GM19438 (cell line): ENCODE results near the gene VKORC1.
A peak's percentile ranks its signal among the peaks of the same experiment; 100 is the strongest.

Experiments used
- ATAC-seq: cut with Tn5 transposase; IDR thresholded peaks from one replicate; pipeline ENCODE4 v1.9.1; 2021; ENCODE audit warnings: low read depth; ENCODE audit not compliant: unreplicated experiment

VKORC1 gene

DNA sequence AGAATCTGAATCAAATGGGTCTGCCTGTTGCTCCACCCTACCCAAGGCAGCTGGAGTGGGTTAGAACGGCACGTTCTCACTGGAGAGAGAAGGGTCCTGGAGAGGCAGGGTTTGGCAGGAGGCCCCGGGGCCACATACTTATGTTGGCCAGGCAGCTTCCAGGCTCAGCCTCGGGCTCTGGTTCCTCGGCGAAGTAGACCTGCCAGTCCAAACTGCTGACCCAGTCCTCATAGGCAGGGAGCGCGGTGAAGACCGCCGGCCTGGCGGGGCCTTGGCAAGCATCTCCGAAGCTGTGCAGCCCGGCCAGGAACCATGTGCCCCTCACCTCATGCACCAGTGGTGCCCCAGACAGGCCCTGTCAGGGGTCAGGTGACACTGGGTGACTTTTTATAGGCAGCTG lies 10.6 kb downstream of the VKORC1 start:
- no peak for ATAC-seq

DNA sequence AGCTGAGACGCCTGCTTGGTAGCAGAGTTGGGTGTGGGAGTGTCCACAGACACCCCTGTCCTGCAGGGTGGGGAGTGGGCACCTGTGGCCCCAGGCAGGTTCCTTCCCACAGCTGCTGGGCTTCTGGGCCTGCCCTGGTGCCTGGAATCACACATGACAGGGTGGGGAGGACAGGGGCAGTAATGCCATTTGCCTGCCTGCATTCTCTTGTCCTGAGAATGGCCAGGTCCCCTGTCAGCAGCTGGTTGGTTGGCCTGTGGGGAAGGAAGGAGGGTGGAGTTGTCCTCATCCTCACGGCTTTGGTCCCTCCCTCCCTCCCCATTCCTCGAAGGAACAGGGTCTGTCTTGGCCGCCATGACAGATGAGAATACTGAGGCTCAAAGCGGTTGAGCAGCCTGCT lies 11.0 kb downstream of the VKORC1 start:
- ATAC-seq, result no peak

DNA sequence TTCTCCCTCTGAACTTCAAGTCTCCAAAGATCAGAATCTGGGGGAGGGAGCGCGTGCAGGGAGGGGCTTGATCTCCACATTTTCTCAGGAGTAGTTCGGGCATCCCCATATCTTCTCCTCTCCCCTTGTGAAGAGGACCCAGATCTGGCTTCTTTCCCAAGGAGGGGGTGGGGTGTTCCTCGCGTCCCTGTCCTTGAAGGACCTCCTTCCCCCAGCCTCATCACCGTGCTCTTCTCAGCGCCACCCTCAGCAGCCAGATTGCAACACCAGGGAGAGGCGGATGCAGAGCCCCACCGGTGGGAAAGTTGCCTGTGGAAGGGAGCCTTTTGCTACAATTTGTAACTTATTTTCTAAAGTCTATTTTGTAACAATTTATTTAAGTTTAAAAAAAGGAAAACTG lies 11.5 kb downstream of the VKORC1 start:
- ATAC-seq, result no peak

DNA sequence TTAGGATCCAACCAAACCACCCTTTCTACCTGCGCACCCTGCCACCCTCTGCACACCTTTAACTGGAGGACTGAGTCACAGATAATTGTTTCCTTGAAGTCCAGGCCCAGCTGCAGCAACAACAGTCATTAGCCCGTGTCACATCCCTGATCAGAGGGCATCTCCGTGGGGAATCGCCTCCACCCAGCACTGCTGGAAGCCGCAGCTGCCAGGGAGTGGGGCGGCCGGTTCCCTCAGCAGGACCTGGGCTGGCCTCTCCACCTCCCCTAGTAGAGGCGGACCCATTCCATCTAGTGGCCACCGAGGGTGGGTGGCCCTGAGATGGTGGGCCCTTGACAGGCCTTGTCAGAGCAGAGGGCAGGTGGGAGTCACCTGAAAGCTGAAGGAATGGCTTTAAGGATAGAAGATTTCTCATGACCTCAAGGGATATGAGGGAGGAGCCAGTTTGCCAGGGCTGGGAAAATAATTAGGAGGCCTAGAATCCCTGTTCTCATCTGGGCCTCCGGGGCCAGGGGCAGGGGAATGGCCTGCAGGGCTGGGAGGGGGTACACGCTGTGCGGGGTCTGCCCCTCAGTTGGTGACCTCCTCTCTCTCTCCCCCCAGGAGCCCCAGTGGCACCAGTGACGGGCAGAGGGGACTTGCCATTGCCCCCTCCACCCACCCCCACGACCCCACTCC lies 12.1 kb downstream of the VKORC1 start:
- no peak for ATAC-seq

DNA sequence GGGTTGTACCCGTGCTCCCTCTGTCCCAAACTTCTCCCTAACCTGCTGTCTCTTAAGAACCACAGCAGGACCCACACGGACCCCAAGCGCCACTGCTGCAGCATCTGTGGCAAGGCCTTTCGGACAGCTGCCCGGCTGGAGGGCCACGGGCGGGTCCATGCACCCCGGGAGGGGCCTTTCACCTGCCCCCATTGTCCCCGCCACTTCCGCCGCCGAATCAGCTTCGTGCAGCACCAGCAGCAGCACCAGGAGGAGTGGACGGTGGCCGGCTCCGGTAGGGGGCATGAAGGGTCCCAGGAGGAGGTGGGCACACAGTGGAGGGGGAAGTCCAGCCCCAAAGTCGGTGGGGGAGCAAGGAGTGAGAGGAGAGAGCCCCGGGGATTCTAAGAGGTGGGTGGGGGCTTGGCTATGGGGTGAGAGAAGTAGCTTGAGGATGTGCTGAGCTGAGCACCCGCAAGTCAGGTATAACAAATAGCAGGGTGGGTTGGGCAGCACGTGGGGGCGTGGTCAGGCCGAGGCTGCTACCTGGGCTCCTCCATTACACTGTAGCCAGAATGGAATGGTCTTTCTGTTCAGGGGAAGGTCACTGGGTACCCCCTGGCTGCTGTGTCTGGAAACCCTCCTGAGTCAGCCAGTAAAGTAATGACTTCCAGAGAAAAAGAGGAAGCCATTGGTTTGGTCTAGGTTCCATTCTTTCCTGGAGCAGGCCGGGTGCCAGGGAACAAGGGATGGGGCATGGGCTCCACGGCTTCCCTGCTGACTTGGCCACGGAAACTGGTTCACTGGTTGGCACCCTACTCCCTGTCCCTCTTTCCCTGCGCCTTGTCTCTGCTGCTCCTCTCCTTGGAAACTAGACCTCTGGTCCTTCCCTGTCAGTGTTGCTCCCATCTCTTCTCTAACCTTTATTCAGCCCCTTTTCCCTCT lies 12.9 kb downstream of the VKORC1 start:
- ATAC-seq, result no peak

DNA sequence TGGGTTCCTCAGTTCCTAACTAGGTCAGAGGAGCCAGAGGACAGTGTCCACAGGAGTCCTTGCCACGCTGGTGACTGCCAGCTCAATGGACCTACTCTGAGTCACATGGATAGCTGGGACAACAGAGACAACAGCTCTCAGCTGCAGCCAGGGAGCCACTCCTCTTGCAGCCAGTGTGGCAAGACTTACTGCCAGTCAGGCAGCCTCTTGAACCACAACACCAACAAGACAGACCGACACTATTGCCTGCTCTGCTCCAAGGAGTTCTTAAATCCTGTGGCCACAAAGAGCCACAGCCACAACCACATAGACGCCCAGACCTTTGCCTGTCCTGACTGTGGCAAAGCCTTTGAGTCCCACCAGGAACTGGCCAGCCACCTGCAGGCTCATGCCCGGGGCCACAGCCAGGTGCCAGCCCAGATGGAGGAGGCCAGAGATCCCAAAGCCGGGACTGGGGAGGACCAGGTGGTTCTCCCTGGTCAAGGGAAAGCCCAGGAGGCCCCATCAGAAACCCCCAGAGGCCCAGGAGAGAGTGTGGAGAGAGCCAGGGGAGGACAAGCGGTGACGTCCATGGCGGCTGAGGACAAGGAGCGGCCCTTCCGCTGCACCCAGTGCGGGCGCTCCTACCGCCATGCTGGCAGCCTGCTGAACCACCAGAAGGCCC lies 13.7 kb downstream of the VKORC1 start:
- ATAC-seq, result no peak

DNA sequence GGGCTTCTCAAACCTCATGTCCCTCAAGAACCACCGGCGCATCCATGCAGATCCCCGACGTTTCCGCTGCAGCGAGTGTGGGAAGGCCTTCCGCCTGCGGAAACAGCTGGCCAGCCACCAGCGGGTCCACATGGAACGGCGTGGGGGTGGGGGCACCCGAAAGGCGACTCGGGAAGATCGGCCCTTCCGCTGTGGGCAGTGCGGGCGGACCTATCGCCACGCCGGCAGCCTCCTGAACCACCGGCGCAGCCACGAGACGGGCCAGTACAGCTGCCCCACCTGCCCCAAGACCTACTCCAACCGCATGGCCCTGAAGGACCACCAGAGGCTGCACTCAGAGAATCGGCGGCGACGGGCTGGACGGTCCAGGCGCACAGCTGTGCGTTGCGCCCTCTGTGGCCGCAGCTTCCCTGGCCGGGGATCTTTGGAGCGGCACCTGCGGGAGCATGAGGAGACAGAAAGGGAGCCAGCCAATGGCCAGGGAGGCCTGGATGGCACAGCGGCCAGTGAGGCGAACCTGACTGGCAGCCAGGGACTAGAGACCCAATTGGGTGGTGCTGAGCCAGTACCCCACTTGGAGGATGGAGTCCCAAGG lies 14.5 kb downstream of the VKORC1 start:
- no peak for ATAC-seq

DNA sequence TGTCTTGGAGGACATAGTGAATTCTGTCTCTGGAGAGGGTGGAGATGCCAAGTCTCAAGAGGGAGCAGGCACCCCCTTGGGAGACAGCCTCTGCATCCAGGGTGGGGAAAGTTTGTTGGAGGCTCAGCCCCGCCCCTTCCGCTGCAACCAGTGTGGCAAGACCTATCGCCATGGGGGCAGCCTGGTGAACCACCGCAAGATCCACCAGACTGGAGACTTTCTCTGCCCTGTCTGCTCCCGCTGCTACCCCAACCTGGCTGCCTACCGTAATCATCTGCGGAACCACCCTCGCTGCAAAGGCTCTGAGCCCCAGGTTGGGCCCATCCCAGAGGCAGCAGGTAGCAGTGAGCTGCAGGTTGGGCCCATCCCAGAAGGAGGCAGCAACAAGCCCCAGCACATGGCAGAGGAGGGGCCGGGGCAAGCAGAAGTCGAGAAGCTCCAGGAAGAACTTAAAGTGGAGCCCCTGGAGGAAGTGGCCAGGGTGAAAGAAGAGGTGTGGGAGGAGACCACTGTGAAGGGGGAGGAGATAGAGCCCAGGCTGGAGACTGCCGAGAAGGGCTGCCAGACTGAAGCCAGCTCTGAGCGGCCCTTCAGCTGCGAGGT lies 15.2 kb downstream of the VKORC1 start:
- ATAC-seq, result no peak

DNA sequence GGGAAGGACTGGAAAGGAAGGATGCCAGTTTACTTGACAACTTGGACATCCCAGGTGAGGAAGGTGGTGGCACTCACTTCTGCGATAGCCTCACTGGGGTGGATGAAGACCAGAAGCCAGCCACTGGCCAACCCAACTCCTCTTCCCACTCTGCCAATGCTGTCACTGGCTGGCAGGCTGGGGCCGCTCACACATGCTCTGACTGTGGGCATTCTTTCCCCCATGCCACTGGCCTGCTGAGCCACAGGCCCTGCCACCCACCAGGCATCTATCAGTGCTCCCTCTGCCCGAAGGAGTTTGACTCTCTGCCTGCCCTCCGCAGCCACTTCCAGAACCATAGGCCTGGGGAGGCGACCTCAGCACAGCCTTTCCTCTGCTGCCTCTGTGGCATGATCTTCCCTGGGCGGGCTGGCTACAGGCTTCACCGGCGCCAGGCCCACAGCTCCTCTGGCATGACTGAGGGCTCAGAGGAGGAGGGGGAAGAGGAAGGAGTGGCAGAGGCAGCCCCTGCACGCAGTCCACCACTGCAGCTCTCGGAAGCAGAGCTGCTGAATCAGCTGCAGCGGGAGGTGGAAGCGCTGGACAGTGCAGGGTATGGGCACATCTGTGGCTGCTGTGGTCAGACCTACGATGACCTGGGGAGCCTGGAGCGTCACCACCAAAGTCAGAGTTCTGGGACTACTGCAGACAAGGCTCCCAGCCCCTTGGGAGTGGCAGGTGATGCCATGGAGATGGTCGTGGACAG lies 15.8 kb downstream of the VKORC1 start:
- ATAC-seq, result no peak

DNA sequence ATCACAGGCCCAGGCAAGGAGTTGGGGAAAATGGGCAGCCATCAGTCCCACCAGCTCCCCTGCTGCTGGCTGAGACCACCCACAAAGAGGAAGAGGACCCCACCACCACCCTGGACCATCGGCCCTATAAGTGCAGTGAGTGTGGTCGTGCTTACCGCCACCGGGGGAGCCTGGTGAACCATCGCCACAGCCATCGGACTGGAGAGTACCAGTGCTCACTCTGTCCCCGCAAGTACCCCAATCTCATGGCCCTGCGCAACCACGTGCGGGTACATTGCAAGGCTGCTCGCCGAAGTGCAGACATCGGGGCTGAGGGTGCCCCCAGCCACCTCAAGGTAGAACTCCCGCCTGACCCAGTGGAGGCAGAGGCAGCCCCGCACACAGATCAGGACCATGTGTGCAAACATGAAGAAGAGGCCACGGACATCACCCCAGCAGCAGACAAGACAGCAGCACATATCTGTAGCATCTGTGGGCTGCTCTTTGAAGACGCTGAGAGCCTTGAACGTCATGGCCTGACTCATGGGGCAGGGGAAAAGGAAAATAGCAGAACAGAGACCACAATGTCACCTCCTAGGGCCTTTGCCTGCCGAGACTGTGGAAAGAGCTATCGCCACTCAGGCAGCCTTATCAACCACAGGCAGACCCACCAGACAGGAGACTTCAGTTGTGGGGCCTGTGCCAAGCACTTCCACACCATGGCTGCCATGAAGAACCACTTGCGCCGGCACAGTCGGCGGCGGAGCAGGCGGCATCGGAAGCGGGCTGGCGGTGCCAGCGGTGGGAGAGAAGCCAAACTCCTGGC lies 16.8 kb downstream of the VKORC1 start:
- ATAC-seq, result no peak

DNA sequence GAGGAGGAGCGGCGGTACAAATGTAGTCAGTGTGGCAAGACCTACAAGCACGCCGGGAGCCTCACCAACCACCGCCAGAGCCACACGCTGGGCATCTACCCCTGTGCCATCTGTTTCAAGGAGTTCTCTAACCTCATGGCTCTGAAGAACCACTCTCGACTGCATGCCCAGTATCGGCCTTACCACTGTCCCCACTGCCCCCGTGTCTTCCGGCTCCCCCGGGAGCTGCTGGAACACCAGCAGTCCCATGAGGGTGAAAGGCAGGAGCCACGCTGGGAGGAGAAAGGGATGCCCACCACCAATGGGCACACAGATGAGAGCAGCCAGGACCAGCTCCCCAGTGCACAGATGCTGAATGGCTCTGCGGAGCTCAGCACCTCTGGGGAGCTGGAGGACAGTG lies 17.6 kb downstream of the VKORC1 start:
- no peak for ATAC-seq

DNA sequence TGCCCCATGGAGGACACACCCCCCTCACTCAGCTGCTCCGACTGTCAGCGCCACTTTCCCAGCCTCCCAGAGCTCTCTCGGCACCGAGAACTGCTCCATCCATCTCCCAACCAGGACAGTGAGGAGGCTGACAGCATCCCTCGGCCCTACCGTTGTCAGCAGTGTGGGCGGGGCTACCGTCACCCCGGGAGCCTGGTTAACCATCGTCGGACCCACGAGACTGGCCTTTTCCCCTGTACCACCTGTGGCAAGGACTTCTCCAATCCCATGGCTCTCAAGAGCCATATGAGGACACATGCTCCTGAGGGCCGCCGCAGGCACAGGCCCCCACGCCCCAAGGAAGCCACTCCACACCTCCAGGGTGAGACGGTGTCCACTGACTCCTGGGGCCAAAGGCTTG lies 18.3 kb downstream of the VKORC1 start:
- ATAC-seq, result no peak

DNA sequence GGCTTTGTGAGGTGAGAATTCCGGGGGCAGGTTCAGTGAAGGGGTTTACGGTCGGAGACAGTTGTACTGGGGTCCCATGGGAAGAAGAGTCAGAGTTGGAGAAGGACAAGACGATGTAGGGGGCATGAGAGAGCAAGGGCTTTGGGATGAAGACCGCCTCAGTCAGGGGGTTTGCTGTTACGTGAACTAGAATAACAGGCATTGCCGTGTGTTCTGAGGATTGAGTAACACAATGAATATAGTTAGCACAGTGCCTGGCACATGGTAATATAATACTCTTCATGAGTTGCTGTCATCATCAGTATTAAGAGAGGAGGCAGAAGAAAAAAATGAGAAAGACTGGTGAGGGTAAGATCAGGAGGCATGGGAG lies 19.8 kb downstream of the VKORC1 start:
- no peak for ATAC-seq

DNA sequence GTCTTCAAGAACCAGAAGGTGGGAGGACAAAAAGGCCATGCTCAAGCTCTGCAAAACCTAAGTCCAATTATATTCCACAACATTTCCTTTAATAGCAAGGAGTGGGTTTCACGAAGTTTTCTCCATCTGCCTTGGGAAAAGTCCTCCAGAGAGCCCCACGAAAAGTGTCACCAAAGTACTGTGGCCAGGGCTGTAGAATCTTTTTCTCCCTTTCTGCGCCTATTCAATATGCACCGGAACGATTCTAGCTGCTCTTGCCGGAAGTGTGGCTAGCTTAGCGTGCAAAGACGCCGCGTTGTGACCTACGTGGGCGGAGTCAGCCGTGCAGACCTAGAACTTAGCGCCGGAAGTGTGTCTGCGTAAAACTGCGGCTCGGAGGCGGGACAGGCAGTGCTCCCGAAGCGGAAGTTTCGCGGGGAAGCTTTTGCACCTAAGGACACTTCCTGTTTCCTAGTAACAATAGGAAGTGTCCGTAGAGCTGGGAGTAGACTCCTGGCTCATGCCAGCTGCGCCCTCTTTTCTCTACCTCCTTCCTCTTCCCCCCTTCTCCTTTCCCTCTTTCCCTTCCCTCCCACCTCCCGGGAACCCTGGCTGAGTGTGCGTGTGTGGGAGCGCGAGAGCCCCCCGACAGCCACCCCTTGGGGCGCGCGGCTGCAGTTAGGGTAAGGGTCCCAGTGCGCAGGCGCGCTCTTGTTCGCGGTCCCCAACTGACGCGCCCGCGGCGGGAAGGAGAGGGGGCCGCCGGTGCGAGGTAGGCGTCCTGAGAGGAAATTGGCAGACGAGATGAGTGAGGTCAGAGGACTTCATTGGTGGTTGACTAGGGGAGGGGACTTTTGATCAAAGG lies 20.4 kb downstream of the VKORC1 start, which contains the start of the genes ZNF646 and ZNF668:
Gene ZNF646, plus strand, starts transcription at position 453 of the 844 bp plus-strand sequence. CDS start 1,903 bp downstream, outside the sequence.
Gene ZNF668, minus strand, starts transcription at position 271 of the 844 bp plus-strand sequence. CDS start 9,781 bp downstream, outside the sequence.
- ATAC-seq, result peak; percentile 70

DNA sequence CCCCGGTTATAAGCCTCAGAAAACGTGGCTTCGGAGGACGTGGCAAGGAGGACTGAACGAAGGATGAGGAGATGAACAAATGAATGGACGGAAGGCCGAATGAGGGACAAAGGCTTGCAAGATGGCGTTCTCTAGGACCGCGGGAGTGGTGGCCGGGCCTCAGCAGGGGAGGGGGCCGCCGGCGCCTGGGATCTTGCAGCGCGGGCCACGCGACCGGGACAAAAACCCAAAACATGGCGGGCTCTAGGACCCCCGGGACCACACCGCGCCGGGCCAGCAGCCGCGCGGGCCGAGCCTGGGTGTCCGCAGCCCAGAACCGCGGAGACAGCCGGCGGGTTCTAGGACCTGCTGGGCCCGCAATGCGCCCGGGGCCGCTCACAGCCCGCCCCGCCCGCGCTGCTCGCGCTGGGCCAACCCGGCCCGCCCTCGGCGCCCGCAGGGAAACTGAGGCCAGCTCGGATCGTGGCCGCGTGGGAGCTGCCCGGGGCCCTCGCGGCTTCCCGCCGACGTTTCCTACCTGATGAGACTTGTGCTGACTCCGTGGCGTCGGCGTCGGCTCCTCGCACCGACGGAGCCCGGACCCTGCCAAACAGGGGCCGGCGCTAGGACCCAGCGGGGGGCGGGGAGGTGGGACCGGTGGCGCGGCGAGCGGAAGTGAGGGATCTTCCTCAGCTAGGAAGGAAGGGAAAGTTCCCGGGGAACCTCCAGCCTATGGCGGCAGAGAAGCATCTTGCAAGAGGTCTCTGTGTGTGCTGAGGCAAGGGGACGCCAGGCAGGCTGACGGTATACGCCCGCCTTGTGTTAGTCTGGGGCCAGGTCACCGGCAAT lies 21.2 kb downstream of the VKORC1 start:
- peak; percentile 54 for ATAC-seq

DNA sequence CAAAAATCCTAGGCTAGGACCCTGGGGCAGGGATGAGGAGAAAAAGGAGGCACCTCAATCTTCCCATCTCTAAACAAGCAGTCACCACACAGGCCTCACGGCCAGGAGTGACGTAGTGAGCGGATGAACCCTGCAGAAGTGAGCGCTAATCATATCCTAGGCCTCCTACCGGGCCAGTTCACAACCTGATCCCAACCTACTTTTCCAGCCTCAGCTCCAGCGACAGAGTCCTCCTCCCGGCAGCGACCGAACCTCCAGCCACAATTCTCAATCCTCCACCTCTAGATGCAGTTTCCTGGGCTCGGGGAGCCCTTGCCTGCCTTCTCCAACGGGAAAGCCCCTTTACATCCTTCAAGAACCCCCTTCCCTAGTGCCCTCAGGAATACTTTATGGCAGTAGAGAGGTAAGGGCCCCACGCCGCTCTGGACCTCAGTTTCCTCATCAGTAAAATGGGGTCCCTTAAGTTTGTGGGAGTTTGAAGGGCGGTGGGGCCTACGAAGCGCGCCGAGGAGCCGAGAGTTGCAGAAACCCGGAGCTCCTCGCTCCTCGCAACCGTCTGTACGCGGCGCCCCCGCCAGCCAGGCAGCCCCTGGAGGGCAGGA lies 22.0 kb downstream of the VKORC1 start:
- ATAC-seq, result peak; percentile 0

DNA sequence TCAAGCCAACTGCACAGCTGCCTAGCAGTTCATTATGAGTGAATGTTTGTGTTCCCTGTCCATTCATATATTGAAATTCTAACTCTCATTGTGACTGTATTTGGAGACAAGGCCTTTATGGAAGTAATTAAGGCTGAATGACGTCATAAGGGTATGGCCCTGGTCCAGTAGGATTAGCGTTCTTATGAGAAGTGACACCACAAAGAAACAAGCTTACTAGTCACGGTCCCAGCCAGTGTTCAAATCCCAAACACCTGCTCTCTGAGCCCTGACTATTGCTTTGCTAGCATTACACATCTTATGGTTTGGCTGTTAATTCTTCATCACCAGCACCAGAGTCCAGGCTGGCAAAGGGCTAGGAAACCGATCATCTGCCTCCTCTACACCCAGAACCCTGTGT lies 22.7 kb downstream of the VKORC1 start:
- no peak for ATAC-seq
